Ecto neural progenitor cell (in vitro differentiated cells): ENCODE results near the gene MAP3K21.

ENCODE experiments used
- DNase-seq: peaks from one replicate; pipeline ENCODE4 v3.0.0-alpha.2; 2018; ENCODE audit warnings: low spot score

Gene MAP3K21

DNA sequence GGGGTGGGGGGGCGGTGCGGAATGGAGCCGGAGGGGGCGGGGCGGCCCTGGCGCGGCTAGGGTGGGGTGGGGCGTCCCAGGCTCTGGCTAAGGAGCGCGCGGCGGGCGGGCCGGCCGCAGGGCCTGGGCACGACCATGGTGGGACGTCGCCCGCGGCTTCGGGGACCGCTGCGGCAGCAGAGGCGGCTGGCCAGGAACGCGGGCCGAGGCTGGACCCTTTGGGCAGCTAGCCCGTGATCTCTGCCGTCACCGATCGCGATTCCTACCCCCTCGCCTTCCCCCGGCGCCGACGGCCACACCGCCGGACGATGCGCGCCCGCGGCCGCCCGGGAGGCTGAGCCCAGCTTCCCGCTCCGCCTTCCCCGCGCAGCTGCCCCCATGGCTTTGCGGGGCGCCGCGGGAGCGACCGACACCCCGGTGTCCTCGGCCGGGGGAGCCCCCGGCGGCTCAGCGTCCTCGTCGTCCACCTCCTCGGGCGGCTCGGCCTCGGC lies at the start of gene MAP3K21:
MAP3K21 (plus strand) TSS at position 74 of the 491 bp plus-strand sequence; CDS start at position 379, 305 bp downstream.
- DNase-seq, result no peak

DNA sequence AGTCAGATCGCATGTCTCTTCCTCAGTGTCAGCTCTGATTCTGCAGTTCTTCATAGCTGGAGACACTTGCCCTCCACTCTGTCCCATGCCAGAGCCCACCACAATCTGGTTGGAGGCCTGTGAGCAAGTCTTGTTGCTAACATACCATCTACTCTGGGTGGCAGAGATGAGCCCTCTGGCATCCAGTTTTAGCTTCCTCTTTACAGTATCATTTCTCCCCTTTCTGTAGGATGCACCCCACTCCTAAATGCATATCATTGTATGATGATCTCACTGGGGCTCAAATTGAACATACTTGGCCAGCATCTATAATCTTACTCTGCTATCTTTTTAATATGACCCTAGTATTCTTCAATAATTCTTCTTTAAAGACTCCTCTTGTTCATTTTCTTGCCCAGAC lies 48.9 kb upstream of the MAP3K21 start:
- no peak for DNase-seq

- no peak for DNase-seq
Observed at GRCh38 chr1:233279971-233280370, 47.6 kb upstream of the MAP3K21 start.

DNA sequence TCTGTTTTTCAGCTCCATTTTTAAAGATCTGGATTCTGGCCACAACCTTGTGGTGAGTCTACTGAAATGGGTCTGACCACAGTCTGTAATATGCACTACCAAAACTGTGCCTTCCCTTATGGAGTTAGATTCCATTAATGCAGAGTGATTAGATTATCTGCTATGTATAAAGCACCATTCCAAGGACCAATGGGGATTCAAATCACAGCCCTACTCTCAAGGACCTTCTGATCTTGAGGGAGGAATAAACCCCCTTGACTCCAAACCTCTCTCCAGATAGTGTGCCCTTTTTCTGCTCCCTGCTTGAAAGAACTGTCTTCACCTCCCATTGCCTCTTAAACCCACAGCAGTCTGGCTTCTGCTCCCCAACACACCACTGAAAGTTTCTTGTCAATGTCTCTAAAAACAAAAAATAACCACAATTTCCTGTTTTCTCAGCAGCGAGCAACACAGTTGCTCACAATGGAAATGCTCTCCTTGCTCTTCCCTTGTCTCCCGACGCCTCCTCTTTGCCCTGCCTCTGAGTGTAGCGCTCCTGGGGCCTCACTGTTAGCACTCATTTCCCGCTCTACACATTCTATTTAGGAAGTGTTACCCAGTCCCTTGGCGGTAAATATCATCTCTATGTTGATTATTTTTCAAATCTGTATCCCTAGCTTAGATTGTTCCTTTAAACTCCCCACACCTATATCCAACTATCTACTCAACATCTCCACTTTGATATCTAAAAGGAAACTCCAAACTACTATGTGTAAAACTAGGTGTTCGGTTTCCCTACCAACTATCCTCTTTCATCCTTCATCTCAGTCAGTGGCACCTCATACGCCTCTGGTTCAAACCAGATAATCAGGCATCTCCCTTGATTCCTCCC lies 45.6 kb upstream of the MAP3K21 start:
- DNase-seq, result no peak

- DNase-seq, result no peak
Observed at GRCh38 chr1:233282582-233282886, 45.0 kb upstream of the MAP3K21 start.

DNA sequence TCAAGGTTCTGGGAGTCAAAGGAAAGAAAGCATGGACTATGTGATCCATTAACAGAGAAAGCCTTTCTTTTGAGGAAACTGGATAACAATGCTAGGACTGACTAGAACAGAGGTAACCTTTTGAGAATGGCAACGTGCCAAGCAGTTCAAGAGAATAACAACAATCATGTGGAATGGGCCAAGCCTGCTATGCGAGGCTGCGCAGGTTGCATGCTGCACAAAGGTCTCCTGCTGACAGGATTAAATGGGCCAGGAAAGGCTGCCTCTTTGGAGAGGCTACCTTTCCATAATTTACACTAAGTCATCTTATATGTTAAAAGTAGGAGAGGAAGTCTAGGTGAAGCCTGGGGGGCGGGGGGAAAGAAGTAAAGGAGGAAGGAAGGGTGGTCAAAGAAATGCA lies 37.8 kb upstream of the MAP3K21 start:
- DNase-seq, result no peak

DNA sequence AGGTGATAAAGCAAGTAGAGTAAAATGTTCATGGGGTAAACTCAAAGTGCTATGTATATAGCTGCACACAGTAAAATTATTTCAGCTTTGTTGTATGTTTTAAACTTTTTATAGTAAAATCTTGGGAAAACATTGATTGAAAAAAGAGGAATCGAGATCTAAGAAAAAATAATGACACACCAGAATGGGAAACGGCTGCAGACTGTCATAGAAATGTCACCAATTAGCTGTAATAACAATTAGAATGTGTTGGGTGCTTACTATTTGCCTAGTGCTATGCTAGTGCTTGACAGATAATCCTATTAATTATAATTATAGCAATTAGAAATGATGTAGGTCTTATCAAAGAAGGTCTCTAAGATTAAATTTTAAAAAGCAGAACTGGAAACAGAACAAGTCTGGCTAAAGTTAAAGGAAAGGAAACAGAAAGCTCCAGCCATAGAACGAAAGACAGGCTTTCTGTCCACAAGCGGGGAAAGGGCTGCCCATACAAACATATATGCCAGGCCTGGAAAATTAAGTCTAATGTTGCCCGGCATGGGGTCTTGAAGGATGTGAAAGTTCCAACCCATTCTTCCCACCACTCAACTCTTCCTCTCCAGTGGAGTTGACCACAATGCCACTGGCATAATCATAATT lies 37.0 kb upstream of the MAP3K21 start:
- no peak for DNase-seq

- DNase-seq, result no peak
Observed at GRCh38 chr1:233293556-233294446, 33.7 kb upstream of the MAP3K21 start.

DNA sequence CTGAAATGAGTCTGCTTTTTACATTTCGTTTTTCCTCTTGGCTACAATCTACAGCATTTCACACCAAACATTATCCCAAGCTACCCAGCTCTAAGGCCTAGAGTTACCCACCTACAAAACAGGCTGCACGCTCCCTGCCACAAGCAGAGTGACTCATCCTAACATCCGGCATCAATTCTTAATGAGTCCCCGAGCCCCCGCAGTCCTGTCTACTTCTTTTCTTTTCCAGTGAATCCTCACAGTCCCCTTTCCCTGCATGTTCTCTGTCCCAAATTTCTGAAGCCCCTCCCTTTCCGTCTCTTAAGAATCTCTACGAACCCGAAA lies 32.6 kb upstream of the MAP3K21 start:
- DNase-seq, result no peak

GRCh38 chr1:233295237-233295974 lies 32.1 kb upstream of the MAP3K21 start, which contains the start of gene PCNX2:
TSS of gene PCNX2 (minus strand) at chr1:233295725. CDS start at chr1:233295478, 247 bp downstream.
- peak; percentile 68 for DNase-seq

DNA sequence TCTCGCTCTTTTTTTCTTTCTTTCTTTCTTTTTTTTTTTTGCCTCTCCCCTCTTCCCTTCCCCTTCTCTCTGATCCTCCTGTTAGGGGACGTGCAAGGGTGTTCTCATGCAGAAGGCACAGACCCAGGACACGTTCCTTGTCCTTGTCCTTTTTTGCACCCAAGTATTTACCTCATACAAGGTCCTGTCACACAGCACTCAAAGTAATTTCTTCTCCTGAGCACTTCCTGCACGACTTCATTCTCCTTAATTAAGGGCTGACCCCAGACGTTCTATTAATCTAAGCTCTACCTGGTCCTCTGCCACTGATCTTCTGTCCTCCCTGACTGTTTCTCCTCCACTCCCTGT lies 31.6 kb upstream of the MAP3K21 start:
- no peak for DNase-seq

- DNase-seq, result no peak
Observed at GRCh38 chr1:233299450-233299849, 28.1 kb upstream of the MAP3K21 start.

- no peak for DNase-seq
Observed at GRCh38 chr1:233300326-233300725, 27.2 kb upstream of the MAP3K21 start.

GRCh38 chr1:233304489-233305102 lies 22.9 kb upstream of the MAP3K21 start:
- DNase-seq, result no peak

GRCh38 chr1:233313434-233314155 lies 13.9 kb upstream of the MAP3K21 start:
- no peak for DNase-seq

- no peak for DNase-seq
Observed at GRCh38 chr1:233315718-233316301, 11.7 kb upstream of the MAP3K21 start.

GRCh38 chr1:233316473-233316872 lies 11.1 kb upstream of the MAP3K21 start:
- DNase-seq, result no peak

DNA sequence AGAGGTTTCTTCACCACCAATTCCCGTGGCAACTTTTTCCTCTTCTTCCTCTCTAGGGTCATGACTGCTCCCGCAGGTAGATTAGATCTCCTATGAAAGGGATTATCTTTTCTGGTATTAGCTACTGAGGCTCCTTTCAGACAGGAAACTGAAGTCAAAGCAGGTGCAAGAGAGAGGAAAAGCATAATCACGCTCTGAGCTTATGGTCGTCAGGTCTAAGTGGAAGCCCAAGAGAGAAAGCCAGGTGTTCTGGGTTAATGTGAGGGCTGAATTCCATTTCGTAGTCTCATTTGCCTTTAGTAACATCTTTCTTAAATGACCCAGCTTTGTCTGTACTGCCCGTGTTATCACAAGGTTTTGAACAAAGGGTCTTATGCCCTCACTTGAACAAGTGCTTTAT lies 8.3 kb upstream of the MAP3K21 start:
- no peak for DNase-seq

DNA sequence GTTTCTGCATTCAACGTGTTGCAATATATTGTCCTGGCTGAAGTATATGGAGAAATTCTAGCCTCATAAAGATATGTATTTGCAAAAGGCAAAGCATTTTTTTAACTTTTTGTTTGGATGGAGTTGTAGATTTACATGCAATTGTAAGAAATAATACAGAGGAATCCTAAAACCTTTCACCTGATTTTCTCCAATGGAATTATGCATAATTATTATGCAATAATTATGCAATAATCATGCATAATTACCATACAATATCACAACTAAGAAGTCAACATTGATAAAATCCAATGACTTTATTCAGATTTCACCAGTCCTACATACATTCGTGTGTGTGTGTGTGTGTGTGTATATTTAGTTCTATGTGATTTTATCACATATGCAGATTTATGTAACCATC lies 7.5 kb upstream of the MAP3K21 start:
- no peak for DNase-seq

DNA sequence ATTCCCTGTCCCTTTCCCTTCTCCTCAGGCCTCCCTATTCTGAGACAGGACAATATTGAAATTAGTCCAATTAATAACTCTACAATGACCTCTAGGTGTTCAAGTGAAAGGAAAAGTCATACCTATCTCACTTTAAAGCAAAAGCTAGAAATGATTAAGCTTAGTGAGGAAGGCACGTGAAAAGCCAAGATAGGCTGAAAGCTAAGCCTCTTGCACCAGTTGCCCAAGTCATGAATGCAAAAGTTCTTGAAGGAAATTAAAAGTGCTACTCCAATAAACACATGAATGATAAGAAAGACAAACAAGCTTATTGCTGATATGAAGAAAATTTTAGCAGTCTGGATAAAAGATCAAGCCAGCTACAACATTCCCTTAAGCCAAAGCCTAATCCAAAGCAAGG lies 3.8 kb upstream of the MAP3K21 start:
- DNase-seq, result no peak
